ENCODE results near the gene ERBB4.

ERBB4 gene

DNA sequence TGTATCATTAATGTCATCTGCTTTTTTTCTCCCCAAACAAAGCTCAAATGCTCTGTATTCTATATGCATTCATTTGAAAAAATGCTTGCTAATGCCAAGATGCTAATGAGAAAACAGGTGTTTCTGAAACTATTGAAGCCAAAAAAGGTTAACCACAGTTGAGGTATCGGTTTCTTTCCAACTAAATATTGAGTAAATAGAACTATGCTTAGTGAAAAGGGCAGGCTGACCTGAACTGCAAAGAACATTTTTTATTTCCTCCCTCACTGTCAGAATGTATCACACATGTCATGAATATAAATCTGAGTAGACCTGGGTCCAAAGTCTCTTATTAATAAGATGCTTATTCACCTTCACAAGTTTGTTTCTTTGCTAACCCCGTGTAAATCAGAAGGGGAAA lies 1115.6 kb downstream of the ERBB4 start:
- no peak for DNase-seq (ENCODE audit: low read depth in 2 of 2)

DNA sequence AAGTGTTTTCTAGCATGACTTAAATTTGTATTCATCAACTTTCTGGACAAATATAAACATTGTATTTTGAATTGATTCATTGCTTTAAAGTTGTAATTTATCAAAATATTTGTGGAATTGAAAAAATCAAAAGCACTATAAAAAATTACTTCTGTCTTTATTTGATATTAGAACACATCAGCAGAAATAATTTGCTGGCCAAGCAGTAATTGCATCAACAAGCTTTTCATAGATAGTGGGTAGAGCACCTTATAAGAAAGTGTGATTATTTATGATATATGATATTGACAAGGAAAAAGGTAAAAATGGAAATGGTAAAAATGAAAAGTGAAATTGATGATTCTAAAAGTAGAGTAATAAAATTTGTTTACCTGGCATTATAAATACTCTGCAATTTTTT lies 1121.1 kb downstream of the ERBB4 start:
- no peak for DNase-seq (ENCODE audit: low read depth in 2 of 2)

DNA sequence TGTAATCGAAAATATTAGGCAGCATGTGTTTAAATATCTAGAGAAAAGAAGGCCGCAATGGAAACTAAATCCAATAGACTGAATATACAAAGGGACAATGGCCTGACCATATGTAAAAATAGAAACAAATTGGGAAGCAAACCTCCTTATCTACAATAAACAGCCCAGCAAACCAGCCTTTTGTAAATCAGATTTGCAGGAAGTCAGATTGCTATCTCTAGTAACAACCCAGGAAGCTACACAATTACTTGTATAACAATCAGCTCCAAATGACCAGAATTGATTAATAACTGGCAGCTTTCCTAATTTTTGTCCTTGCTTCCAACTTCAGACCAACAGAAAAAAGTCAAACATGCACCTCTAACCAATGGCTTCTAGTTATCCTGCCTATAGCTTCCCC lies 1122.2 kb downstream of the ERBB4 start:
- no peak for DNase-seq (ENCODE audit: low read depth in 2 of 2)

DNA sequence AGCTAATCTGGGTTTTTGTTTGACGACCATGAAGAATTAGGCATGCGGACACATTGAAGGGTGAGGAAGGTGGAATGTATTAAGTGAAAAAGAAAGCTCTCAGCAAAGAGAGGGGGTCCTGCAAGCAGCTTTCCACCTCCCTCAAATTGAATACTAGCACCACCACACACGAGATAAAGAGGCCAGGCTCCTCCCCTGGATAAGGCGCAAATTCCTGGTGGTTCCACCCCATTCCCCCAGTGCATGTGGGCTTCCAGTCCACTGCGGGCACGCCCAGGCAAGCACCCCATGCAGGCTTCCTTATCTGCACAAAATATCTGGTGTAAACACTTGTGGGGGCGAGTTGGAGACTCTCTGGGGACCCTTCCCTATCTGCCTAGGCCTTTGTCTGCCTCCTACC lies 1124.9 kb downstream of the ERBB4 start:
- no peak for DNase-seq (ENCODE audit: low read depth in 2 of 2)

DNA sequence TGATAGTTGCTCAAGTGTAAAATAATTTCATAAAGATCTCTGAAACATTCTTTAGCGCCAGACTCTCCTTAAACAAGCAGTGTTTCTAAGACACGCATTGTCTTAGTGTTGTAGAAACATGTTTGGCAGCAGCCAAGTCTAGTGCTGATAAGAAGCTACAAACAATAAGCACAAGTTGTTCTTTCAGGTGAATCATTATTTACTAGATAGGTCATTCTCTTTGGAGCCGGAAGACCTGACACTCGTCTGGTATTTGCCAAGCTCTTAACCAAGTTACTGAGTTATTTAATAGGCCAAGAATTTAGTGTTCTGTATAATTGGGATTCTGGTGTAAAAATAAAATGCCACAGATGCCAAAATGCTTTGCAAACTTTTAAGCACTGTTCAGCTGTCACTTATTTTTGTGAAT lies 1130.1 kb downstream of the ERBB4 start:
- no peak for DNase-seq (ENCODE audit: low read depth in 2 of 2)

DNA sequence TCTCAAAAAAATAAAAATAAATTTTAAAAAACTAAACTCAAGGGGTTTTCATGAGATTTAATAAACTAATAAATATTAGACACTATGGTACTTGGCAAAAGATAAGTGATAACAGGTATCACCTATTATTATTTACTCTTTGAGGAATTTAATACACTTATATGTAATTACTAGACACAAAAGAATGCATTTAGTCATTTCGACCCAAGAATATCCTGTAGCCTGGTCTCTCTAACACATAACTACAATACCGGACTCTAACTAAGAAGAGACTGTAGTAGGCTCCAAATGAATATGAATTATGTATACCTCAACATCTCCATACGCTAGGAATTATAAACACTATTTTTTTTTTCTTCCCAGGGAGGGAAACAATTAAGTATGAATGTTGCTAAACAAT lies 1131.5 kb downstream of the ERBB4 start:
- no peak for DNase-seq (ENCODE audit: low read depth in 2 of 2)

DNA sequence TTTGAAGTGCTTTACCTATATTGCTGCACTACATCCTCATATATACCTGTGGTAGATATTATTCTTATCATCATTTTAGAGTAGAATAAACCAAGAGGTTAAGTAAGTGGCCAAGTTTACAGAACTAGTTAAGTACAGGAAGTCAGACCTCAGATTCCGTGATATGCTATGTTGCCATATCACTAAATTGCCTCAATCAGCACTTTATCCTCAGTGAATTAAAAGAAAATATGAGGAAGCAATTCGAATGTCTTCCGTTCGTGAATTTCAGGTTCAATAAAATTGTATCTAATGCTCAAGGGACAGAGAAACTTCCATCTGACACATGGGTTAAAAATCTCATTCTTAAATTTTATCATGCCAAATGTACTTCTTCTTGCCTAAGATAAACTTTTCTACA lies 1133.6 kb downstream of the ERBB4 start:
- no peak for DNase-seq (ENCODE audit: low read depth in 2 of 2)

DNA sequence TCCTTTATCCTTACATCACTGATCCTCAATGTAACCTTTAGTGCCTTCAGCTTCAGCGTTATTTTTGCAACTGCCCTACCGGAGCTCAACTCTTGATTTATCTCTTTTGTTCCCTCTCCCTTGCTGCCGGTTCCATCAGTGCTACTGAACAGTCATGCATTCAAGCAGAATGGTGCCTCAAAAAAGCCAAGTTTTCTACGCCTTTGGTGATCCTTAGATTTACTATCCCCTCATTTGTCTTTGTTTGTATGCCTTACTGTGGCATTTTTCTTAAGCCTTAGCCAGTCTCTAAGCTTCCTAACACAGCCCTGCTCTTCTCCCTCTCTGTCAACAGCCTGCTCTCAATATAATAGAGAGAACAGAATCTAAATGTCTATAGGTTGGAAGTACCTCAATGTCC lies 1134.5 kb downstream of the ERBB4 start:
- no peak for DNase-seq (ENCODE audit: low read depth in 2 of 2)

DNA sequence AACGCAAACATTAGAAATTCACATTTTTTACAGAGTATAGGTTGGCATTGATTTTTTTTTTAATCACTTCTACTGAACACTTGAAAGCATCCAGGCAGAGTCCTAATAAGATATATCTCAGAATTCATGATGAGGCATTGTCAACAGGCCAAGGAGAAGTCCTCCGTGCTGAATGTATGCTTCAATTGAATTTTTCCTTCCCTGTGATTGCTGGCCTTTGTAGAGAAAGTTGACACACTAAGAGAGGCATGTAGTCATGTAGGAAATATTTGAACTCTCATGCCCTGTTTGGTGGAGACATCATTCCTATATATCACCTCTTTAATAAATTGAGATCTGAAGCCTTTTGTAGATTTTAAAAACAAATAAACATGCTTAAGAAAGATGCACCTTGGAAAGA lies 1137.3 kb downstream of the ERBB4 start:
- DNase-seq (ENCODE audit: low read depth in 2 of 2), result no peak

DNA sequence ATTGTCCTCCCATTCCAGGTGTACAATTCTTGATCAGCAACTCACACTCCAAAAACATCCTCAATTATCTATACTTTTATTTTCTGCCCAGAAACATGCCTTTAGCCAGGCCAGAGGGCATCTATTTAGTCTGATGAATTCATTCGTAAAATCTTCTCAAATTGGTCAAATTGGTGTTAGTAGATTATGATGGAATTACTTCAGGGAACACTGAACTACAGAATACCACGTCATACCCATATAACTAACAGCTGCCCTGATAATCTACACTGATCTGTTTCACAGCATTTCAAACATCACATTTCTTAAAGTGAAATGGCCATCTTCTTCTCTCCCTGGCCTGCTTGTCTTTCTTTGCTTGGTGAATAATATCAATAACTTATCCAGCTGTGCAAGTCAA lies 1140.8 kb downstream of the ERBB4 start:
- DNase-seq (ENCODE audit: low read depth in 2 of 2), result no peak

DNA sequence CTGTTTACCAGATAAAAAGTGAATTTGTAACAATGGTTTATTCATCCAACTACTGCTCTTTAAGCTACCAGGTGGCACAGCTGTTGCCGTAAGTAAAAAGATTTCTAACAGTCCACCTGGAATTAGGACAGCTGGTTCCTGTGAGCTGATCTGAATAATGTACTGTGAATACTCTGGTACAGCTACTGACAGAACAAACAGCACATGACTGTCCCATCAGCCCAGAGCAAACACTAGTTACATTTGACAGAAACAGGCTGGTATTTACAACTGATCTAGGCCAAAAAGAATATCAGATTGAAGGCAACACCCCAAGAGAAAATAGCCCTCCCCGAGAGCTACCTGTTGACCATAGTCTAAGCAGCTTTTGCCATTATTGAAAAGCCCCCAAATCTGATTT lies 1141.8 kb downstream of the ERBB4 start:
- DNase-seq (ENCODE audit: low read depth in 2 of 2), result no peak

DNA sequence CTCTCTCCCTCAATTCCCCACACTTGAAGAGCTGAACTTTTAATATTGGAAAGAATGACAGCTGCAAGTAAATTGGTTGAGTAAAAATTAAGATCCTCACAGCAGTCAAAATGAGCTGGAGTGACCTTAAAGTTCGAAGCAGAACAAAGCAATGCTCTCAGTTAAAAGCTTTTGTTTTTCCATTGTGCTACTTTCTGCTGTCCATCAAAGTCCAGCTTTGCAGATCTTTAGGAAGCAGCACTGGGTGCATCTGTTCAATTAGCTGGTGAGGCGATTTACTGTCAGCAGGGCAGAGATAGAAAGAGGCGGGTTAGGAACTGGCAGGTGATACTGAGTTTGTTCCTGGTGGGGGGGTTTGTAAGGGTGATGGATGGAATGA lies 1147.4 kb downstream of the ERBB4 start:
- no peak for DNase-seq (ENCODE audit: low read depth in 2 of 2)

DNA sequence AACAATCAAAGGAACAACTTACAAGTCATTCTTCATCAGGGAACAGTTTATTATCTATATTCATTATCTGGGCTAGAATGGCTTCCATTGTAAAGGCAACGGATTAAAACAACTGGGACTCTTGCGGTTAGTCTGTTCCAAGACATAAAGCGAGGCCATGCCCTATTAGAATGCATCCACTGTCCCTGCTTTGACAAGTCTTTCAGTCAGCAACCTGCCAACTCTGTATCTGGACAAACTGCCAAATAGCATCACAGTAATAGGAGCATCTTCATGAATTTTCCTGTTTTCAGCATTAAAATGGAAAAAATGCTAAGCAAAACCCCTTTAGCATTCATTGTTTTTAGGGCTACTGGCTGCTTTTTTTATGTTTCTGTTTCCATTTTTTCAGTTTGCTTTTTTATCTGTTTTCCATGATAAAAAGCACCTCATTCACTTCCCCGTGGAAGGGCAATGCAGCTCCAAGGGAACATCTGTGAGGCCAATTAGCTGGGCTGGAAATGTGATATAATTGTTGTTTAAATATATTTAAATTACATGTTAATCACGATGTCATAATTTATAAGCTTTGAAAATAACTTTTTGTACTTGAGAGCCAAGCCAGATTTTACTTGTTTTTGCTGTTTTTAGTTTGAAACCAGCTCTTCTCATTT lies 1147.9 kb downstream of the ERBB4 start:
- no peak for DNase-seq (ENCODE audit: low read depth in 2 of 2)

DNA sequence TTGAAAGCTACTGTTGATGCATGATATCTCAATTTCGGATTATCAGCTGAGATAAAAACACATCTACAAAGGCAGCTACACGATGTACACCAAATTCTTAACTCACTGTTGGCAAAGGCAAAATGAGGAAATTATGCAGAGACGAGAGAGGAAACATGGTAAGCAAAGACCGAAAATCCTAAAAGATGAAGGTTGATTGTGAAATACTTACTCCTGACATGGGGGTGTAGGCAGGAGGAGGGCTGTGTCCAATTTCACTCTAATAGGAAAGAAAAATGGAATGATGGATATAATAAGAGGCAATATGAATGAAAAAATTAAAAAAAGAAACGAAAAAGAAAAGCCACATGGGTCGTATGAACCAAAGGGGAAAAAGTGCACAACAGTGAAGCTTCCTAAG lies 1150.9 kb downstream of the ERBB4 start:
- no peak for DNase-seq (ENCODE audit: low read depth in 2 of 2)

DNA sequence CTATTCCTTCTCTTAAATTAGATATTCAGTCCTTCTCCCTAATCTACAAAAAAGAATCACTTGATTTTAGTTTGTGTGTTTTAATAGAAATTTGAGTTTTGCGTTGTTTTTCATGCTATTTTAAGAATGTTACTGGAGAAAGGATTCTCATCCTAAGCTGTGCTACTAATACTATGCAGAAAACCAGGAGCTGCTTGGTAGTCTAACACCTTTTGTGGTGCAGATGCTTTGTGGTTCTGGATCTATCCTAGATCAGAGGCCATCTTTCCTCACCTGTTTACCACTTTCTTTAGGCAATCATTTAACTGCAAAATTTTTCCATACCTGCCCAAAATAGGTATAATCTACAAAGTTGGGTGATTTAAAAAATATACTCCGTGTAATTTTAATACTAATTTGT lies 1158.6 kb downstream of the ERBB4 start:
- no peak for DNase-seq (ENCODE audit: low read depth in 2 of 2)

DNA sequence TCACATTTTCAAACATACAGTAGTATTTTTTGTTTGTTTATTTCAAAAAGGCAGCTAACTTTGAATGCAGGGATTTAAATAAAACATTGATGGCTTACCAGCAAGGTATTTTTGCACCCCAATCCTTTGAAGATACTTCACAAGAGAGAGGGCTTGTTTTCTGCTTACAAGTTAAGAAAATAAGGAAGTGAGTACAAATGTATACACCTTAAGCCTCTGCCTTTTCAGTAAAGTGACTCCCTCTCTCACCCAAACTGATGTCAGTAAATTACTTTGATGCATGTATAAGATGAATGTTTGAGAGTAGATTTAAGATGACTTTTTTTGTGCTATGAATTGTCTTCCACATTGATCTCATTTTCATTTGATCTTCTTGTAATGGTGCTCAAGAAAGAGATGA lies 1162.2 kb downstream of the ERBB4 start:
- no peak for DNase-seq (ENCODE audit: low read depth in 2 of 2)

DNA sequence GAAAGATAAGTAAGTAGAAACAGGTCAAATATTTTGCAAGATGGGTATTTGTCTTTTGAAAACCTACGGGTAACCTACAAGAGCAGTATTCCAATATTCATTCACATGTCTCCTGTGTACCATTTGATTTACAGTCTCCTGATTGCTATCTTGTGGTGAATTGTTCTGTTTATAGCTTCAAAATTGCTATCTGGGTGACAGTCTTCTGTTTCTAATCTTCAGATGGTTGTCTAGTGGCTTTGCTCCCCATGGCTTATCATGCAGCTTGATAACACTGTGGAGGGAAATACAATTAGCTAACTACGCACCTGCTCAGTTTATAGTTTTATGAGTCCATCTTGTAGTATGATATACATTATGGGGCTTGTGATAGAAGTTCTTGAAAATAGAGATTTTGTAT lies 1165.4 kb downstream of the ERBB4 start:
- no peak for DNase-seq (ENCODE audit: low read depth in 2 of 2)

DNA sequence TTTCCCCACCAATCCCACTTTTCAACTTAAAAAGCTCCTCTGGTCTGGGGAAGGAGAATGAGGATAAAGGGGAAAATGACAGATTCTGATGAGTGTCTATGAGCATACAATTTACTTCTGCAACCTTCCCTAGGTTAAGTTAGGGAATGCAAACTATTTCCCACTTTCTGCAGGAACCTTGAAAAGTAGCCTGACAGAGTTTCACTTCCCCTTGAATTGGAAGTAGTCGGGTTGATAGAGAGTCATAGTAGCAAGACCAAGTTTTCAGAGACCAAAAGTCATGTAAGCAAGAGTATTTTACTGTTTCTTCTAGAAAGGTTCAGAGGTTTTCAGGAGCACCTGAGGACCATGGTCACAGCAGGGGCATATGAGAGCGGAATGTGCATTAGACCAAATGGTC lies 1167.1 kb downstream of the ERBB4 start:
- no peak for DNase-seq (ENCODE audit: low read depth in 2 of 2)

DNA sequence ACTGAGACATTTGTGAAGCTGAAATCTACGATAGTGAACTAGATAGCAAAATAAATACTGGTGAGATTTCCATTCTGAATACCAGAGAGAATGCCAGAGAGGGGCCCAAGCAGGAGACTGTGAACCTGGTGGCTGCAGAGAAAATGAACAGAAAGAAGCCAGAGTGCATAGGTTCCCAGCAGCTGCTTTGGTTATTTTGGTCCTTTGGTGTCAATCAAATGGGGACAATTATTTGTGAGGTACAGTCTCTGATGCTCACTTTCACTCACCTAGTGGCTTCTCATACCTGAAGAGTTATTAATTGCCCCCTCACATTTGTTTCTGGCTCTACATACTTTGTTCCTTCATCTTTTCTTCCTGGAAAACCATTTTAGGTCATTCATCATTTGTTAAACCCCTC lies 1170.1 kb downstream of the ERBB4 start:
- DNase-seq (ENCODE audit: low read depth in 2 of 2), result no peak

DNA sequence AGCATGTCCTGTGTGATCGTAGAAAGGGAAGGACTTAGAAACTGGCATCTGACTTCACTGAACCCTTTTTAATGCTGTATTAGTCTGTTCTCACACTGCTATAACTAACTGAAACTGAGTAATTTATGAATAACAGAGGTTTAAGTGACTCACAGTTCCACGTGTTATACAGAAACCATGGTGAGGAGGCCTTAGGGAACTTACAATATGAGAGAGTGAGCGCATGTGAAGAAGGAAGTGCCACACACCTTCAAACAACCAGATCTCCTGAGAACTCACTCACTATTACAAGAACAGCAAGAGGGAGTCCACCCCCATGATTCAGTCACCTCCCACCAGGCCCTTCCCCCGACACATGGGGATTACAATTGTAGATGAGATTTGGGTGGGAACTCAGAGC lies 1170.9 kb downstream of the ERBB4 start:
- DNase-seq (ENCODE audit: low read depth in 2 of 2), result no peak

DNA sequence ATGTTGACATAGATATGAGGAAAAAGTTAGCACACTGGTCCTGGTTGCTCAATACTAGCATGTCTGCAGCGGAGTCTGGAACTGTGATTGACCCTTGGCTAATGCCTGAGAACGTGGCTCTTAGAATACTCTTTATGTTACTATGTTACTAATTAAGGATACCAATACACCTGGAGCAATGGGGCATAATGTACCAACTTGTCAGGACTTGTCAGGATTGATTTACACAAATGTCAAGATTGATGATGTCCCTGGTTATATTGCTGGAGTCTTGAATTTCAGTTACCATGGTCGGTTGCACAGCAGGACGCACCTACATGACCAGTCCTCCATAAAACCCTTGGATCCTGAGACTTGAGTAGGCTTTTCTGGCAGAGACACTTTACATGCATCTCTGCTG lies 1171.3 kb downstream of the ERBB4 start:
- DNase-seq (ENCODE audit: low read depth in 2 of 2), result no peak

DNA sequence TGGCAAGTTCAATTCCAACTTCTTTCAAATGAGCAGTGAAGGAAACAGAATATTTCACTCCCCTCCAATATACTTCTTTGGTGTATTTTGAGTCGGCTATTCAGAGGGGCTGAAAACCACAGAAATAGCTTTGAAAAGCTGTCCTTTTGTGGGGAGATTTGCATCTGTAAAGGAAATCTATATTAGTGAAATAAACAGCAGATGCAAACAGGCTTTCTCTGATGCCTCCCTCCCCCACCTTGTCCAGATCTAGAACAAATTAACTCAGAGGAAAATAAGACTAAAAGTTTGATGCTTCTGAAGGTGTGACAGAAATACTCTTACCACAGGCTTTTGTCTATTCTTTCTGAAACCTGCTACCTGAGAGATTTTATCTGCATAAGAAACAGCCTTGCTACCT lies 1173.7 kb downstream of the ERBB4 start:
- no peak for DNase-seq (ENCODE audit: low read depth in 2 of 2)

DNA sequence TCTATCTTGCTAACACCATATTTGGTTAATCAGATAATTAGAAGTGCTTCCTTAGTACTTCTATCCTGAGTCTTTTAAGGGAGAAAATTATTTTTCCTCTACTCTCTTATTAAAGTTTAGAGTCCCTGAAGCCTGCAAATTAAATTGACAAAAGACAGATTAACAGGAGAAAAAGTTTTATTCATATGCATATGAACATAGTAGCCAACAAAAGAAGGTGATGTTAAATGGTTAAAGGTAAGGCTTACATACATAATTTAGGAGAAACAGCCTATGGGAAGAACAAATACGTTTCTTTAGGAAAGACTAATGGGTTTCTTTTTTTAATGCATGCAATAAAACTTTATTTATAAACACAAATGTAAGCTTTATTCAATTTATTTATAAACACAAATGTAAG lies 1177.2 kb downstream of the ERBB4 start:
- no peak for DNase-seq (ENCODE audit: low read depth in 2 of 2)

DNA sequence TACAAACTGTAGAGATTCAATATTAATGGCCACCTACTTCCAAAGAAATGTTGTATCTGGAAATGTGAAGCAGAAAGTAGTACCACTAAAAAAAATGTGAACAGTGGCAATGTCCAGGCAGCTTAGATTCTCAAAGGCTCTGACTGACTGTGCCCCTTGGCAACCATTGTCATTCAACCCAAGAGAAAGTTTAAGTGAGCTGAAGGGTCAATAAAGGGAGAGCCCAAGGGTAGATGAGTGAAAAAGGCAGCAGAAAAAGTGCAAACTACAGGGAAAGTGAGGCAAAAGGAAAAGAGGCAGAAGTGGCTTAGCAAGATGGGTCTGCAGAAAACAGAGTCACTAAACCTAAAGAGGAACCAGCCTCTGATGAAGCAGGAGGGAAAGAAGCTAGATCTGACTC lies 1179.3 kb downstream of the ERBB4 start:
- DNase-seq (ENCODE audit: low read depth in 2 of 2), result no peak

DNA sequence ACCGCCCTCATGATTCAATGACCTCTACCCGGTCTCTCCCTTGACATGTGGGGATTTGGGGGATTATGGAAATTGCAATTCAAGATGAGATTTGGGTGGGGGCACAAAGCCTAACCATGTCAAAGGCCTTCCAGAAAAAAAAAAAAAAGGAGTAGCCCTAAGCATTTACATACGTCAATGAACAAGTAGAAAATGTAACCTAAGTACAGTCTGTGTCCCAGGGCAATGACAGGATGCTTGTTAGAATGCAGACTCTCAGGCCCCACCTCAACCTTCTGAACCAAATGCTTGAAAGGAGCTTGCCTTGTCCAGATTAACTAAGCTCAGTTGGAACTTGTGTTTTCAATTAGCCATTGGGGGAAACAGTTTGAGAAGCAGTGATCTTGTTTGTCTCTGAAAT lies 1180.1 kb downstream of the ERBB4 start:
- DNase-seq (ENCODE audit: low read depth in 2 of 2), result no peak
